Sciatic nerve (tissue), 2 donors: ENCODE data around the gene IKZF3. TPM values are rescaled to one million over a fixed set of nuclear protein-coding genes. Genes with fewer than 3 reads are reported as not detected.
"Not testable (repeated sequence)": the region's sequence is repeated elsewhere in the genome, so short reads cannot be mapped to it uniquely, and the experiment has no call there.

ENCODE experiments used
- ATAC-seq: fragments of 200-7000 bp; cut with Tn5 transposase; one replicate; pipeline ENCODE4 v1.9.1; 2020; ENCODE audit warnings: mild to moderate bottlenecking, moderate library complexity
- DNase-seq: peaks from one replicate; pipeline ENCODE4 v3.0.0-alpha.2; 2020; ENCODE audit warnings: low spot score
- intact Hi-C: fragments of 100-400 bp; cut with DNase I; formaldehyde crosslinking; loops from one replicate; pipeline ENCODE4 v1.14.2; 2022
- total RNA-seq: library from RNA; stranded (reverse); fragmentation: NEBNext Ultra II Directional; extraction: Animal tissue kit (Norgen Biotek cat#: 25700); gene quantifications from one replicate; pipeline ENCODE4 v1.2.1, GENCODE V29; 2021
- donor health status: DM: no; HTN: no; CAD: no.
- donor health status: DM: no; HTN: no; CAD: no.

IKZF3 gene
- total RNA-seq, 1 donor from 2014 or later: 2.6 TPM

- ATAC-seq (no peak), DNase-seq (no peak)
- intact Hi-C loops: loop anchor here (5.0 kb wide), 1 partner anchor 128 kb away; no protein-coding TSS in a partner anchor
Observed at GRCh38 chr17:39750131-39751015, 113.7 kb downstream of the IKZF3 start.

- not testable (repeated sequence) for DNase-seq, ATAC-seq
Observed at GRCh38 chr17:39748444-39749034, 115.6 kb downstream of the IKZF3 start.

GRCh38 chr17:39747745-39748144 lies 116.4 kb downstream of the IKZF3 start:
- ATAC-seq (no peak), DNase-seq (no peak)
- intact Hi-C loops: no loop called here

More at GRCh38 chr17:39748444-39749034, 115.6 kb downstream of the IKZF3 start:
- intact Hi-C loops: not testable (repeated sequence)

GRCh38 chr17:39746145-39746461 lies 118.0 kb downstream of the IKZF3 start:
- DNase-seq (no peak), ATAC-seq (no peak)
- intact Hi-C loops: no loop called here

GRCh38 chr17:39745335-39746144 lies 118.6 kb downstream of the IKZF3 start:
- peak; percentile 53 for DNase-seq
- intact Hi-C loops: no loop called here
- no peak for ATAC-seq

GRCh38 chr17:39744836-39745215 lies 119.3 kb downstream of the IKZF3 start:
- intact Hi-C loops: no loop called here
- ATAC-seq: no peak
- DNase-seq: no peak

- ATAC-seq: no peak
- intact Hi-C loops: no loop called here
Observed at GRCh38 chr17:39744075-39744835, 119.9 kb downstream of the IKZF3 start.

GRCh38 chr17:39742856-39743436 lies 121.2 kb downstream of the IKZF3 start:
- intact Hi-C loops: no loop called here
- DNase-seq (no peak), ATAC-seq (no peak)

More at GRCh38 chr17:39744075-39744835, 119.9 kb downstream of the IKZF3 start:
- no peak for DNase-seq

GRCh38 chr17:39742126-39742855 lies 121.8 kb downstream of the IKZF3 start:
- intact Hi-C loops: no loop called here
- ATAC-seq (no peak), DNase-seq (no peak)

- intact Hi-C loops: no loop called here
- ATAC-seq (peak; percentile 18), DNase-seq (no peak)
Observed at GRCh38 chr17:39740357-39741111, 123.6 kb downstream of the IKZF3 start.

GRCh38 chr17:39739885-39740356 lies 124.2 kb downstream of the IKZF3 start:
- intact Hi-C loops: no loop called here
- DNase-seq: no peak
- peak; percentile 29 for ATAC-seq

- ATAC-seq (peak; percentile 47), DNase-seq (no peak)
- intact Hi-C loops: no loop called here
Observed at GRCh38 chr17:39738983-39739884, 124.9 kb downstream of the IKZF3 start.

- ATAC-seq (peak; percentile 18), DNase-seq (no peak)
- intact Hi-C loops: no loop called here
Observed at GRCh38 chr17:39738568-39738901, 125.6 kb downstream of the IKZF3 start.

- DNase-seq (no peak), ATAC-seq (no peak)
- intact Hi-C loops: no loop called here
Observed at GRCh38 chr17:39737760-39738567, 126.1 kb downstream of the IKZF3 start, which contains the start of gene GRB7. GRB7 (plus strand) TSS chr17:39737938; CDS start chr17:39742302, 4,364 bp downstream.

- intact Hi-C loops: no loop called here
- ATAC-seq: no peak
- DNase-seq: no peak
Observed at GRCh38 chr17:39737206-39737759, 126.8 kb downstream of the IKZF3 start.
